ELR (cell line): Measurements from ENCODE around the gene GSTT2B.
"Not testable (repeated sequence)": the region's sequence is repeated elsewhere in the genome, so short reads cannot be mapped to it uniquely, and the experiment has no call there.

Experiments used
- DNase-seq: peaks from one replicate; pipeline ENCODE4 v3.0.0-alpha.2; 2015; ENCODE audit warnings: low read depth

The GSTT2B gene

GRCh38 chr22:23961084-23961771, at the start of gene GSTT2B:
Gene GSTT2B, minus strand, starts transcription at chr22:23961195. Its CDS starts 64 bp downstream, at chr22:23961131.
- not testable (repeated sequence) for DNase-seq

DNA sequence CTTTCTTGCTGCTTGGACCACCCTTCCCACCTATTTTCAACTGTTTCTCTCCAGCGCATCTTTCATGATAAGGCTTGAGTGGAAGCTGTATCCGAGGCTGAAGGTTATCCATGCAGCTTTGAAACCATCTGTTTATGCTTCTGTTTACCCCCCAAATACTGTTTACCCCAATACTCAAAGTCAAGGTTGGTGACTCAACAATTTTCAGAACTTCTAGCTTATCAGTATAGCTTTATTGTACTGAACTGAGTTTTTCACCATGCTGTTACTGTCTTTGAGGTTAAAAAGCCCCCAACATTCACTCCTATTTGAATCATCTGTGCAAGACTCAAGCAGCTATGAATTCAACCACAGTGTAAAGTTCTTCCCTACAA, 49.0 kb upstream of the GSTT2B start:
- DNase-seq = no peak

DNA sequence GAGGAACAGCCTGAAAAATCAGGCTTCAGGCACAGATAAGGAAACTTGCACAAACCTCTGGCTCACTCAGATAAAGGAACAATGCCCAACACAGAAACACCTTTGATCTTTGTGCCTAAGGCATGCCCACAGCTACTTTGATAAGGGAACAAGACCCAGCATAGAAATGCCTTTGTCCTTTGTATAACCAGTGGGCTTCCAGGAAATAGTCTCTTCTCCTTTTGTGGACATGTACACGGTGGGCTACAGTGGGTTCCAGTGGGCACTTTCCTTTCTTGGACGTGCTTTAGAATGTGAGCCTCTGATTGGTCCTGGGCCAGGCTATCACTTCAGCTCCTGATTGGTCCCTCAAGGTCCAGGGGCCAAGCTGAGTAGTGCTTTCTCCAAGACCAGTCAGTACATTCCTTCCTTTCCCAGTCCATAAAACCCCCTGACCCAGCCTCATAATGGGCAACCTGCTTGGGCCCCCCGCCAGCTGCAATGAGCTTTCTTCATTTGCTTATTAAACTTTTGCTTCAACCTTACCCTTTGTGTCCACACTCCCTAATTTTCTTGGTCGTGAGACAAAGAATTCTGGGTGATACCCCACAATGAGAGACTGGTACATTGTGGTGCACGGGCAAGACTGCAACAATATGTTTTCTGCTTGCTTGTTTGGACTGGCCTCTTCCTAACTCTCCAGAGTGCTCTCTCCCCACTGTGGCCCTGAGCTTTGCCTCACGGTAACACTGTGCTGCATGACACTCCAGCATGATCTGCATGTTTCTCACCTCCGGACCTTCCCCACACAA, 48.4 kb upstream of the GSTT2B start:
- DNase-seq = no peak

DNA sequence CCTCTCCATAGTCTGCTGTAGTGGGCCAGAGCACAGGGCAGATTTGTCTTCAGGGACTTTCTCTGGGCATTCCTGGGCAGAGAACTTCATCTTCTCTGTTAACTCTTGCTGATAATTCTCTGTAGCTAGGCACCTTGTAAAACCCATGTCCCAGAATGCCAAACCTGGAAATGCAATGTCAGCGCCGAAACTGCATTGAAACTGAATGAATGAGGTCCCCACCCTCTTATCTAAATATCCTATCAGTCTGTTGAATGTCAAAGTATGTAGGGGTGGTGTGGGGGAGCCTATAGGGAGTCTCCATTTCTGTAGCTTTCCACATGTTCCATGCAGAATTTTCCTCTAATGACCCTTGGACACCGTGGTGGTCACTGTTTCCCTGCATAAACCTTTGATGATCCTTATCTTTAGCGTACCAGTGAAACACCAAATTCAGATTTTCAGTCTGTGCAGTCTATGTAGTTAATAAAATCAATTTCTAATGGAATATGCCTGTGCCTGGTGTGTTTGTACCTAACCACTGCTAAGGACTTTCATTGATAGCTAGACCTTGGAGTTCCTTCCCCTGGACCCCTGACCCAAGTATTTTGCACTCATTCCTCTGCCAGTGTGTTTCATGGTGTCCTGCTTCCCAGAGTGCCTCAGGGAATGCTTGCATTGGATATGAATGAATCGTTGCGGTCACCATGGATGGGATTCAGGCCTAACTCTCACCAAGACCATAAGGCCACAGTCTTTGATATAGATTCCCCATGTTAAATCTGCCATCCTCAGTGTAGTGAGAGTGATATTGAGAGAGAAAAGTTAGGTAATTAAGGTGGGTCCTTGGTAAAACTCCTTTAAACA, 47.6 kb upstream of the GSTT2B start:
- no peak for DNase-seq

DNA sequence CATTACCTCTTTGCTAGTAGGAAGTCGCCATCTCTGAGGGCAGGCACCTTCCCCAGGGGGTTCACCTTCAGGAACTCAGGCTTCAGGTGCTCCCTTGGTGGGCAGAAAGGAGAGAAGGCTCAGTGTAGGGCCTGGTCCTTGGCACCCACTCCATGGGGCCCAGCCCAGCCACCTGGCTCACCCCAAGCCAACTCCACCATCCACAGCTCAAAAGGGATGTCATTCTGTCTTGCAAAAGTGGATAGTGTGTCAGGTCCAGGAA, 47.0 kb upstream of the GSTT2B start:
- DNase-seq = no peak

DNA sequence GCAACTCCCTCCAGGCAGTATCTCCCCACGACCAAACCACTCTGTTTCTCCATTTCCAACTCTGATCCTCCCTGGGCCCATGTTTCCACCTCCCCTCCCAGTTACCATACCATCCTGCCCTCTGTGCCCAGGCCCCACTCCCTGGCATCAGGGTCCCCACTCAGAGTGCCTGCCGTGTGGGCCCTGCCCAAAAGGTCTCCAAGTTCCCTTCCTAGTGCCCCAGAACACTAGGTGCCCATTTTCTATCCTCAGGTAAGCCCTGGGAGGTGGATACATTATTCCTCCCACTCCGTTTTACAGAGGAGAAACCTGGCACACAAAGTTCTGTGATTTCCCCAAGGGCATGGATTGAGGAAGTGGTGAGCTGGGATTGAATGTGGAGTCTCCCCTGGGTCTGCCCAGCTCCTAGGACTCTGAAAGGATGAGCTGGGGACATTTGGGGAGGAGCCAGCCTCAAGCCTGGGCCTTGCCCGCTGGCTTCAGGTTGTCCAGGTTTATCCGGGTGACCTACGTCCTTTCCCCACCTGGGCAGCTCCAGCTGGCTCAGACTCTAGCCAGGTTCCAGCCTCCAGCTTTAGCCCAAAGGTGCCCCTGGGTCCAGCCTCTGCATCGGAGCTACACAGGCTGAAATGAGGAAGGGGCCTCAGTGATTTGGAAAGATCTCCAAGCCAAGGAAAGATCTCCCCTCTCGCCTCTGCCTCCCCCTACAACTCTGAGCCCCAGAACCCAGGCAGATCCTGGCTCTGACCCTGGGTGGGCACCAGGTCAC, 46.4 kb upstream of the GSTT2B start:
- no peak for DNase-seq

DNA sequence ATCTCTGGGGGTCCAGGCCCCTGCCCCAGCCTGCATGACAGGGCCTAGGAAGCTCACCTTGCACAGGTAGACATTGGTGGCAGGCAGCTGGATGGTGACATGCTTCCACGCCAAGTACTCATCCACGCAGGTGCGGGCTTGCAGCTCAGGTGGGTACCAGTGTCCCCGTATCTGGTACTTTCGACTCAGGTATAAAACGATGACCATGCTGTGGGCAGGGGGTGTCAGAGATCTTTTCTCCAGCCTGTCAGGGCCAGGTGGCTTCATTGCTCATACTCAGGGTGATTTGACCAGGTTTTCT, 45.9 kb upstream of the GSTT2B start:
- DNase-seq = no peak

DNA sequence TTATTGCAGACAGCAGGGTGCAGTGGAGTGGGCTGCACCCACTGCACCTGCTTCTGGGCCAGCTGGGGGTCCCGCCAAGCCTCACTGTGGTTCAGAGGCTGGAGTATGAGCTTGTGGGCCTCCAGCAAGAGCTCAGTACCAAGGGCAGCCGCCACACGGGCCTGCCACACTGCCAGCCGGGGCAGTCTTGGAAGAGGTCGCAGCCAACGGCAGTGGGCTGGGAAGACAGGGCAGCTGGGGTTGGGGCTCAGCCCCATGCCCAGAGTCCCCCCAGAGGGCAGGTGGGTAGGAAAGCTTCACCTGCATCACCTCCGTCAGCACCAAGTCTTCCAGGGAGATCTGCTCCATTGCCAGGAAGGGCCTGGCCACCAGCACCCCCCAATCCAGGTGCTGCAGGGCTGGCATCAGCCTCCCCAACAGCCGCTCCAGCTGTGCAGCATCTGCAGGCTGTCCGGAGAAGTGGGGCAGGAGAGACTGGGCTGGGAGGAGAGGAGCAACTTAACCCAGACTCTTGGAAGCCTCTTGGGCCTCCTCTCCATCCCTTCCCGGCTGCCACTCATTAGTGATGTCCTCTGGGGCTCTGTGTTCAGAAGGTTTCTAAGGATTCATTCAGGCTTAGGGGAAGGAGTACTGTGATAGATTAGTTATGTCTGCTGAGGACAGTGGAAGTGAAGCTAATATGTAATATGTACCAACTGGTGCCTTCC, 45.4 kb upstream of the GSTT2B start:
- DNase-seq = no peak

- no peak for DNase-seq
These were observed 44.2 kb upstream of the GSTT2B start, which contains the start of gene GSTT4 for GRCh38 chr22:24005201-24005600. Gene GSTT4, minus strand, starts transcription at chr22:24005453. Its CDS starts 97 bp downstream, at chr22:24005356.

- DNase-seq = no peak
These were observed 42.9 kb upstream of the GSTT2B start for GRCh38 chr22:24003887-24004286.

DNA sequence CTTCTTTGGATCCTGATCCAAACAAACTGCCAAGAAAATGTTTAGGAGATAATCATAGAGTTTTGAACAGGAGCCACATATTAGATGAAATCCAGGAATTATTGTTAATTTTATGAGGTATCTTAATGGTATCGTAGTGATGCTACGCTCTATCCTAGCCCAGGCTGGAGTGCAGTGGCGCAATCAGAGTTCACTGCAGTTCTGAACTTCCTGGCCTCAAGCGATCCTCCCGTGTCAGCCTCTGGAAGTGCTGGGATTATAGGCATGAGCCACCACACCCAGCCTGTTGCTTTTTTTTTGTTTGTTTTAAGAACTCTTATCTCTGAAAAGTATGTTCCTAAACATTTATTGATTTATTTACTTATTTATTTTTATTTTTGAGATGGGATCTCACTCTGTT, 41.9 kb upstream of the GSTT2B start:
- DNase-seq = no peak

DNA sequence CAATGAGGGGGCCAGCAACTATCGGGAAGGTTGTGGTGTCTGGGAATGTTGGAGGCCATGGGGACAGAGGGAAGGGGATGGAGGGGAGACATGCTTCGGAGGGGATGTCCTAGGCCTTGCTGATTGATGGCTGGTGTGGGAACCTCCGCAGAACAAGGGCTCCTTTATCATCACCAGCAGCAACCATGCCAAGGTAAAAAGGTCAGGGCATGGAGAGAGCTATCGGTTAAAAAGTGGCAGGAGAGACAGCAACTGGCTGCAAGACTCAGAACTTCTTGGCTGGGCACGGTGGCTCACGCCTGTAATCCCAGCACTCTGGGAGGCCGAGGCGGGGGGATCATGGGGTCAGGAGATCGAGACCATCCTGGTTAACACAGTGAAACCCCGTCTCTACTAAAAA, 41.3 kb upstream of the GSTT2B start:
- DNase-seq = no peak

DNA sequence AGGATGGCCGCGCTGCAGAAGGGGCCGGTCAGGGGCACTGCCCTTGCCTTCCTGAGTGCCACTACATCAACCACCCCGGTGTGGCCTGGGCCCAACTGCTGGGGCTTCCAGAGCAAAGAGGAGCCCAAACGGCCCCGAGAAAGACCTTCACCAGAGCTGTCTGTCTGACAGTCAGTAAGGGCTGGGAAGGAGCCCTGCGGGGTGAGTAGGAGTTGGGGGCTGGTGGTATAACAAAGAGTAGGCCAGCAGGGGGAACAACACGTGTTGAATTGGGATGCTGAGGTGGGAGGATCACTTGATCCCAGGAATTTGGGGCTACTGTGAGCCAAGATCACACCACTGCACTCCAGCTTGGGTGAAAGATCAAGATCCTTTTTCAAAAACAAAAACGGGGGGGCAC, 40.3 kb upstream of the GSTT2B start:
- DNase-seq = no peak

- DNase-seq = not testable (repeated sequence)
These were observed 38.8 kb upstream of the GSTT2B start for GRCh38 chr22:23999779-24000178.

GRCh38 chr22:23997092-23997491, 36.1 kb upstream of the GSTT2B start:
- no peak for DNase-seq

GRCh38 chr22:23993581-23994177, 32.7 kb upstream of the GSTT2B start:
- DNase-seq = not testable (repeated sequence)

DNA sequence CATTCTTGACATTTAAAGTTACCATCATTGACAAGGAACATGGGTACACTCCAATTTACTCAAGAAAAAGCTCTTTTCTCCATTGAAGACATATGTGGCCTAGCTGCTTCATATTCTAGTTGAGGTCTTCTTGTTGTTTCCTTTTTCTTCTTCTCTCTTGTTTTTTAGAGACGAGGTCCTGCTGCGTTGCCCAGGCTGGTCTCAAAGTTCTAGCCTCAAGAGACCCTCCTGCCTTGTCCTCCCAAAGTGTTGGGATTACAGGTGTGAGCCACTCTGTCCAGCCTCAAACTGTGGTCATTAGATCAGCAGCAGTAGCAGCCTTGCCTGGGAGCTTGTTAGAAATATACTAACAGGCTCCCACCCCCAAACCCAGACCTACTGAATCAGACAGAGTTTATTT, 32.1 kb upstream of the GSTT2B start:
- not testable (repeated sequence) for DNase-seq

DNA sequence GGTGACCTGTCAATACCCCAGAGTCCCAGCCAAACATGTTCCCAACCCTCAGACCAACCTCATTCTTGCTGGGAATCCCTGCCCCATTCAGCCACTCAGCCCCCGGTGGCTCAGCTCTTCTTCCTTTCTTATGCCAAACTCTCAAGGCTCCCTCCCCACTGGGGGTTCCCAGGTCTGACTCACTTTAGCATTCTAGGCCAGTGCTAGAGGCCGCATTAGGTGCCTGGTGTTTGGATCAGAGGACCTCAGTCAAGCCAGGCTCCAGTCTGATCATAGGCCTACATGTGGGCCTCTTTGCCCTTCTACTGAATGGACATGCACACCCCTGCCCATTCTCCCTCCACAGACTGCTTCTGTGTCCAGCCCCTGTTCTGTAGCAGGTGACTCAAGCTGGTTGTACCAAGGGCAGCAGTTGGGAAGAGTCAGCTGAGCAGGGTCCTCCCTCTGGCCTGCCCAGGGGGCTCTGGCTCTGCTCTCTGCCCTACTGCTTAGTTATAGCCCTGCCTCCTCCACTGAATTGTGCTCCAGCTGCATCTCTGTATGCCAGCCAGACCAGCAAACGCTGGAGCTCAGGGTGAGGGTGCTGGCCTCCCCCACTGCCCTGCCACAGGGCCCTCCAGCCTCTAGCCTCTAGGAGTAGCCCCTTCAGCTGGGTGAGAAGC, 28.7 kb upstream of the GSTT2B start:
- peak; percentile 36 for DNase-seq

GRCh38 chr22:23986538-23987178, 25.7 kb upstream of the GSTT2B start:
- not testable (repeated sequence) for DNase-seq

- DNase-seq = not testable (repeated sequence)
These were observed 25.1 kb upstream of the GSTT2B start for GRCh38 chr22:23986089-23986488.
